K562 (cell line): ENCODE data around the gene PPT2. TPM values are rescaled to one million over a fixed set of nuclear protein-coding genes. Genes with fewer than 3 reads are reported as not detected.
A peak's percentile ranks its signal among the peaks of the same experiment; 100 is the strongest.

Experiments used
- ATAC-seq: fragments of 200-7000 bp; cut with Tn5 transposase; 3 replicates; pipeline ENCODE4 v1.9.1; 2020; ENCODE audit warnings: moderate library complexity
- BruUV-seq: library from RNA; stranded (reverse); fragments of 400-500 nt; replicated peaks from 2 replicates; lab custom pipeline; 2021; lab: Mats Ljungman, UMichigan
- CTCF ChIA-PET: fragments of 300-600 bp; formaldehyde crosslinking; extraction: SDS; loops from one replicate; lab custom pipeline; 2021; ENCODE audit warnings: low intra/inter-chr PET ratio; lab: Yijun Ruan, JAX
- POLR2A ChIA-PET: fragments of 300-600, 350-650 bp; sonication (Branson Sonifier 250); formaldehyde crosslinking; extraction: SDS; loops from one replicate; lab custom pipeline; 2021; ENCODE audit warnings: antibody characterized with exemption, inconsistent platforms; lab: Yijun Ruan, JAX
- DNase-seq, 4 experiments: peaks; one replicate each; pipeline versions ENCODE4 v3.0.0 to v3.0.0-alpha.2; 2011 to 2018; ENCODE audit warnings: low spot score in 3 of 4, mixed read lengths in 3 of 4; ENCODE audit errors: extremely low read depth in 1 of 4
- FAIRE-seq: peaks from 2 replicates; lab custom pipeline; 2011; peaks lifted over from hg19 to GRCh38; lab: Jason Lieb, UNC
- H2AFZ ChIP-seq: 2 replicates; pipeline ENCODE4 v1.6.0; 2011; ENCODE audit warnings: low read depth, low read length, control low read depth, inconsistent platforms
- H3K27ac ChIP-seq: fragments of 200-600 bp; 3 replicates; pipeline ENCODE4 v1.8.0; 2011; ENCODE audit warnings: low read depth, mild to moderate bottlenecking, control low read depth, inconsistent platforms, low read length, moderate library complexity, mixed read lengths; ENCODE audit errors: extremely low read depth
- H3K27me3 ChIP-seq, 2 experiments: fragments of 300-600 bp in 1 of 2; 2 replicates in 1 of 2; 3 replicates in 1 of 2; pipeline versions ENCODE4 v1.6.0 to v1.8.0; 2011; ENCODE audit warnings: inconsistent platforms in 2 of 2, low read length in 2 of 2, mild to moderate bottlenecking in 1 of 2, mixed read lengths in 1 of 2, moderate library complexity in 1 of 2; ENCODE audit not compliant: control insufficient read depth in 2 of 2, insufficient read depth in 2 of 2
- H3K36me3 ChIP-seq: fragments of 300-600 bp; 3 replicates; pipeline ENCODE4 v1.8.0; 2011; ENCODE audit warnings: mild to moderate bottlenecking, low read length, inconsistent platforms; ENCODE audit not compliant: control insufficient read depth, insufficient read depth
- H3K4me1 ChIP-seq, 2 experiments: fragments of 200-600 bp in 1 of 2; replicated peaks in 1 of 2; 2 replicates in 1 of 2; 3 replicates in 1 of 2; pipeline versions ENCODE4 v1.5.1 to v1.8.0; 2011; ENCODE audit warnings: inconsistent platforms in 2 of 2, low read length in 2 of 2, mild to moderate bottlenecking in 1 of 2, mixed read lengths in 1 of 2, moderate library complexity in 1 of 2; ENCODE audit not compliant: control insufficient read depth in 2 of 2, insufficient read depth in 2 of 2
- H3K4me2 ChIP-seq: 2 replicates; pipeline ENCODE4 v1.6.1; 2011; ENCODE audit warnings: low read length, control low read depth, inconsistent platforms, mixed read lengths; ENCODE audit not compliant: insufficient read depth
- H3K4me3 ChIP-seq: fragments of 200-600 bp; sonication (generic), shearing (Covaris generic); 2 replicates; pipeline ENCODE4 v1.5.1; 2016; ENCODE audit warnings: control low read depth, inconsistent platforms
- H3K79me2 ChIP-seq: fragments of 200-600 bp; 3 replicates; pipeline ENCODE4 v1.8.0; 2011; ENCODE audit warnings: low read length, inconsistent platforms; ENCODE audit not compliant: control insufficient read depth, insufficient read depth
- H3K9ac ChIP-seq, 2 experiments: 2 replicates each; pipeline versions ENCODE4 v1.6.0 to v1.6.1; 2011; ENCODE audit warnings: low read depth in 2 of 2, low read length in 2 of 2, control low read depth in 1 of 2, inconsistent platforms in 1 of 2, mild to moderate bottlenecking in 1 of 2, mixed read lengths in 1 of 2; ENCODE audit not compliant: insufficient read depth in 1 of 2
- H3K9me1 ChIP-seq: one replicate; pipeline ENCODE4 v1.6.0; 2011; ENCODE audit warnings: inconsistent platforms, mild to moderate bottlenecking, low read length, moderate library complexity; ENCODE audit not compliant: control insufficient read depth, insufficient read depth
- H3K9me3 ChIP-seq: replicated peaks from 2 replicates; pipeline ENCODE4 v1.5.1; 2011; ENCODE audit warnings: low read depth, low read length, inconsistent platforms; ENCODE audit not compliant: control insufficient read depth, insufficient read depth
- H4K20me1 ChIP-seq: replicated peaks from 2 replicates; pipeline ENCODE4 v1.6.1; 2011; ENCODE audit warnings: low read length, inconsistent platforms, mixed read lengths; ENCODE audit not compliant: control insufficient read depth, insufficient read depth
- ELK1 ChIP-seq: sonication (generic); formaldehyde crosslinking; IDR thresholded peaks from 2 replicates; pipeline ENCODE4 v1.8.1; 2022; ENCODE audit warnings: missing genetic modification reagents
- GATAD2A ChIP-seq: fragments of 450-650 bp; IDR thresholded peaks from 2 replicates; pipeline ENCODE4 v1.6.1; 2017
- POU5F1 ChIP-seq: fragments of 150-350 bp; IDR thresholded peaks from 2 replicates; pipeline ENCODE4 v1.6.1; 2014; ENCODE audit warnings: borderline replicate concordance, low read length, low read depth, mild to moderate bottlenecking; ENCODE audit not compliant: partially characterized antibody
- PURB ChIP-seq: sonication (generic); formaldehyde crosslinking; IDR thresholded peaks from 2 replicates; pipeline ENCODE4 v1.9.0; 2021; ENCODE audit warnings: low read depth, mild to moderate bottlenecking, missing genetic modification reagents
- RERE ChIP-seq: sonication (generic); formaldehyde crosslinking; IDR thresholded peaks from 2 replicates; pipeline ENCODE4 v1.8.0; 2023; ENCODE audit warnings: missing genetic modification reagents, mild to moderate bottlenecking, borderline replicate concordance
- TBL1XR1 ChIP-seq, 2 experiments: IDR thresholded peaks; 2 replicates each; pipeline ENCODE4 v1.6.1; 2012; ENCODE audit warnings: improper control_type of control experiment in 2 of 2, low read length in 2 of 2, mild to moderate bottlenecking in 1 of 2
- TCF3 ChIP-seq: sonication (generic); formaldehyde crosslinking; IDR thresholded peaks from 2 replicates; pipeline ENCODE4 v1.4.0; 2020; ENCODE audit warnings: mild to moderate bottlenecking, missing genetic modification reagents
- ZMIZ1 ChIP-seq, 2 experiments: fragments of 150-350 bp in 1 of 2; IDR thresholded peaks; 2 replicates each; pipeline ENCODE4 v1.6.1; 2012 to 2016; ENCODE audit warnings: low read depth in 2 of 2, low read length in 2 of 2, mild to moderate bottlenecking in 1 of 2, moderate library complexity in 1 of 2
- ZNF584 ChIP-seq: fragments of 200-800 bp; sonication (Bioruptor generic); IDR thresholded peaks from 2 replicates; pipeline ENCODE4 v1.6.1; 2016; ENCODE audit warnings: low read depth, mild to moderate bottlenecking, missing genetic modification characterization, missing compliant biosample characterization
- WGBS: fragments of 100-300 bp; shearing (Covaris generic); methylation state at CpG from one replicate; pipeline ENCODE4 v1.1.6; 2016; ENCODE audit warnings: low coverage, mixed read lengths; ENCODE audit not compliant: insufficient coverage; ENCODE audit errors: missing lambda C conversion rate; 5-methylcytosine and 5-hydroxymethylcytosine counted together
- in situ Hi-C: fragments of 300-500 bp; cut with MboI; formaldehyde crosslinking; loops from 4 replicates; pipeline ENCODE4 v1.15.0; 2018; ENCODE audit warnings: inconsistent platforms, mixed read lengths
- intact Hi-C: fragments of 100-400 bp; cut with micrococcal nuclease; formaldehyde crosslinking; loops from 2 replicates; pipeline ENCODE4 v1.14.2; 2022
- polyA plus RNA-seq, 8 experiments: library from polyadenylated mRNA; depleted of rRNA in 4 of 8; stranded (reverse) in 5 of 8; unstranded in 3 of 8; fragments of >200 nt; fragmentation: Nextera tagmentation in 2 of 8; fragmentation: Illumina TruSeq in 1 of 8; extraction: Ambion mirVana in 2 of 8; extraction: Trizol in 1 of 8; gene quantifications; 2 replicates each; pipeline versions ENCODE4 v1.2.1 to v1.2.3, GENCODE V29; 2011 to 2014; ENCODE audit warnings: inconsistent platforms in 1 of 8, missing spikeins in 1 of 8
- total RNA-seq, 7 experiments: library from RNA; depleted of rRNA in 6 of 7; stranded (reverse); fragments of >200 nt in 6 of 7; fragmentation: Illumina TruSeq in 2 of 7; extraction: Trizol in 2 of 7; gene quantifications; 2 replicates each; pipeline versions ENCODE4 v1.2.1 to v1.2.3, GENCODE V29; 2011 to 2021; ENCODE audit warnings: low replicate concordance in 1 of 7

Gene PPT2
- total and polyA plus RNA-seq, 9 of the 15 experiments (the other 6 are each of a cell fraction or from before 2014, with no cell fraction given) = 27.4 to 98.8 (median 69.9) TPM

- in situ Hi-C loops = no loop called here
- no peak for TF ChIP-seq POU5F1
- TF ChIP-seq TCF3 (CRISPR knock-in tag) = peak; percentile 44
- TF ChIP-seq GATAD2A = peak; percentile 32; the same call in 1 of the 2 replicates
- no peak for TF ChIP-seq ZNF584 (CRISPR knock-in tag)
- peak; percentile 26; the same call in 1 of the 2 replicates for TF ChIP-seq RERE (CRISPR knock-in tag)
- TF ChIP-seq PURB (CRISPR knock-in tag) = no peak
- TF ChIP-seq ELK1 (CRISPR knock-in tag) = no peak
- peak in 1 of 2 experiments; percentile 16; a peak in 1 of 4 replicates for TF ChIP-seq ZMIZ1 (IDR thresholded peaks at IDR 0.05; ENCODE audit: low read depth in 2 of 2, low read length in 2 of 2)
- peak in 1 of 2 experiments; percentile 9; a peak in 2 of 4 replicates for TF ChIP-seq TBL1XR1 (IDR thresholded peaks at IDR 0.05; ENCODE audit: low read length in 2 of 2)
These were observed 697 bp downstream of the PPT2 start for GRCh38 chr6:32154514-32155161.

More at GRCh38 chr6:32154514-32155161, 697 bp downstream of the PPT2 start:
- ChIA-PET CTCF (interaction anchor here (1.5 to 4.2 kb wide), 2 partner anchors 36 to 38 kb away, joined by 8 to 51 read pairs; no protein-coding TSS in a partner anchor), POLR2A (interaction anchor here (0.6 to 1.0 kb wide), 5 partner anchors 23 to 327 kb away, joined by 3 to 4 read pairs (median 4); partner anchors contain the start of gene HSPA1B)
- DNase-seq = peak; percentile 83 to 93 (median 84)
- H2AFZ ChIP-seq = peak overlapping the region; percentile 91
- peaks cover 40% of the 10 kb centered on the region for H3K36me3 ChIP-seq
- no peaks in the 10 kb centered on the region for H3K27me3 ChIP-seq
- no peaks in the 10 kb centered on the region for H3K9me1 ChIP-seq
- peaks cover 44% of the 10 kb centered on the region for H3K79me2 ChIP-seq
- H3K27ac ChIP-seq = peak overlapping the region; percentile 89
- intact Hi-C loops = loop anchor here (1.0 kb wide), 3 partner anchors 24 to 41 kb away; partner anchors contain the start of gene FKBPL
- peak overlapping the region; percentile 65 for H3K4me3 ChIP-seq
- peak overlapping the region; percentile 86 for H3K4me2 ChIP-seq
- no peaks in the 10 kb centered on the region for H3K9me3 ChIP-seq
- BruUV-seq = TSS peak; percentile 79
- FAIRE-seq = no peak
- H3K4me1 ChIP-seq = peaks cover 25 to 54% of the 10 kb centered on the region in 2 experiments; a peak in 4 of 5 replicates
- peak overlapping the region; percentile 86 to 93 for H3K9ac ChIP-seq
- WGBS = 2% methylated on average over 34 of the region's 34 CpGs
- H4K20me1 ChIP-seq = no peaks in the 10 kb centered on the region
- ATAC-seq = peak; percentile 83
